Measurements from ENCODE around the gene DRD4. TPM values are rescaled to one million over a fixed set of nuclear protein-coding genes. Genes with fewer than 3 reads are reported as not detected.
"Not testable (repeated sequence)": the region's sequence is repeated elsewhere in the genome, so short reads cannot be mapped to it uniquely, and the experiment has no call there.

The DRD4 gene
- polyA plus RNA-seq, 3 donors, result 0.13 TPM; not detected in 2

DNA sequence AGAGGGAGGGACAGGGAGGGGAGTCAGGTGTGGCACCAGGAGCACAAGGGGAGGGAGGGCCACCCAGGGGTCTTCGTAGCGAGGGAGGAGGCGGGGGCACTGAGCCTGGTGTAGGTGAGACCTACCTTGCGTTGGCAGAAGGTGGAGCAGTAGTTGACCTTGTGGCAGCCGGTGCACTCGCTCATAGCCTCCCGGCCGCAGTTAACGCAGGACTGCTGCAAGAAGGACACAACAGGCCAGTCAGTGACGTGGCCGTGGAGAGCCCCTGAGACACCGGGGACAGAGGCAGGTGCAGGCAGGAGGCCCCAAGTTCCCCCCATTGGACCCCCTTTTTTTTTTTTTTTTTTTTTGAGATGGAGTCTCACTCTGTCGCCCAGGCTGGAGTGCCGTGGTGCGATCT, 16.8 kb downstream of the DRD4 start:
- Mint-ChIP-seq H3K9me3 (peaks cover 0 to 12% (median 4%) of the 10 kb centered on the region in 7 donors), H3K36me3 (peaks cover 35 to 79% of the 10 kb centered on the region in 2 donors), H3K4me1 (no peaks in the 10 kb centered on the region), H3K4me3 (no peak overlapping the region), H3K27ac (peak overlapping the region in 2 of 7 donors; percentile 57 to 70), H3K27me3 (ENCODE audit: low read depth in 3 of 3) (peaks cover 0 to 4% (median 0%) of the 10 kb centered on the region in 3 donors)
- no peak overlapping the region for H3K4me3 ChIP-seq (replicated peaks in 1 of 3; ENCODE audit: low read depth in 2 of 3, low read length in 3 of 3)
- intact Hi-C loops (cut with micrococcal nuclease), result no loop called here
- no peaks in the 10 kb centered on the region for H4K20me1 ChIP-seq (ENCODE audit: insufficient read depth, low read length)
- no peak overlapping the region for H3K4me2 ChIP-seq (replicated peaks; ENCODE audit: extremely low read depth, low read length, poor library complexity, severe bottlenecking)
- H3K9me3 ChIP-seq (replicated peaks in 1 of 2; ENCODE audit: control insufficient read depth in 1 of 2, insufficient read depth in 1 of 2, low read length in 2 of 2), result peaks cover 0 to 6% of the 10 kb centered on the region in 2 donors
- no peak overlapping the region for H3K9ac ChIP-seq (ENCODE audit: insufficient read depth, low read length, poor library complexity, severe bottlenecking)
- peak overlapping the region; percentile 27 for H3K27ac ChIP-seq (ENCODE audit: low read depth in 1 of 2, low read length in 2 of 2)
- H3K36me3 ChIP-seq (replicated peaks in 1 of 2; ENCODE audit: control insufficient read depth in 1 of 2, insufficient read depth in 2 of 2, low read length in 2 of 2), result peaks cover 31 to 57% of the 10 kb centered on the region in 2 donors
- WGBS (ENCODE audit: insufficient coverage), result 96% methylated on average over 10 of the region's 15 CpGs
- no peak for DNase-seq
- TF ChIP-seq, protein P1, sequence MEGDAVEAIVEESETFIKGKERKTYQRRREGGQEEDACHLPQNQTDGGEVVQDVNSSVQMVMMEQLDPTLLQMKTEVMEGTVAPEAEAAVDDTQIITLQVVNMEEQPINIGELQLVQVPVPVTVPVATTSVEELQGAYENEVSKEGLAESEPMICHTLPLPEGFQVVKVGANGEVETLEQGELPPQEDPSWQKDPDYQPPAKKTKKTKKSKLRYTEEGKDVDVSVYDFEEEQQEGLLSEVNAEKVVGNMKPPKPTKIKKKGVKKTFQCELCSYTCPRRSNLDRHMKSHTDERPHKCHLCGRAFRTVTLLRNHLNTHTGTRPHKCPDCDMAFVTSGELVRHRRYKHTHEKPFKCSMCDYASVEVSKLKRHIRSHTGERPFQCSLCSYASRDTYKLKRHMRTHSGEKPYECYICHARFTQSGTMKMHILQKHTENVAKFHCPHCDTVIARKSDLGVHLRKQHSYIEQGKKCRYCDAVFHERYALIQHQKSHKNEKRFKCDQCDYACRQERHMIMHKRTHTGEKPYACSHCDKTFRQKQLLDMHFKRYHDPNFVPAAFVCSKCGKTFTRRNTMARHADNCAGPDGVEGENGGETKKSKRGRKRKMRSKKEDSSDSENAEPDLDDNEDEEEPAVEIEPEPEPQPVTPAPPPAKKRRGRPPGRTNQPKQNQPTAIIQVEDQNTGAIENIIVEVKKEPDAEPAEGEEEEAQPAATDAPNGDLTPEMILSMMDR (IDR thresholded peaks at IDR 0.05), result no peak
- no peak overlapping the region for H2AFZ ChIP-seq (ENCODE audit: insufficient read depth, low read depth, low read length, poor library complexity, severe bottlenecking)
- H3K79me2 ChIP-seq (ENCODE audit: insufficient read depth, low read length), result no peaks in the 10 kb centered on the region
- no peaks in the 10 kb centered on the region for H3K4me1 ChIP-seq (ENCODE audit: control insufficient read depth in 1 of 2, insufficient read depth in 2 of 2, low read length in 2 of 2)
- no peaks in the 10 kb centered on the region for H3K27me3 ChIP-seq (ENCODE audit: control insufficient read depth in 2 of 2, insufficient read depth in 2 of 2, low read length in 2 of 2)

DNA sequence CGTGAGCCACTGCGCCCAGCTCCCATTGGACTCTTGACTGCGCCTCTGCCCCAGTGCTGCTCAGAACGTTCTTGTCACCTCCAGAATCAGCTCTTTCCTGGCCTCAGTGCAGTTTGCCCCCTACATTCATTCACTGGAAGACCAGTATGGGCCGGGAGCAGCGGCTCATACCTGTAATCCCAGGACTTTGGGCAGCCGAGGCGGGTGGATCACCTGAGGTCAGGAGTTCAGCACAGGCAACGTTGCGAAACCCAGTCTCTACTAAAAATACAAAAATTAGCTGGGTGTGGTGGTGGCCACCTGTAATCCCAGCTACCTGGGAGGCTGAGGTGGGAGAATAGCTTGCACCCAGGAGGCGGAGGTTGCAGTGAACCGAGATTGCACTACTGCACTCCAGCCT, 17.4 kb downstream of the DRD4 start:
- H3K27me3 ChIP-seq (ENCODE audit: control insufficient read depth in 2 of 2, insufficient read depth in 2 of 2, low read length in 2 of 2); H3K27ac ChIP-seq (ENCODE audit: low read depth in 1 of 2, low read length in 2 of 2); H3K4me1 ChIP-seq (ENCODE audit: control insufficient read depth in 1 of 2, insufficient read depth in 2 of 2, low read length in 2 of 2); H3K27ac Mint-ChIP-seq; H4K20me1 ChIP-seq (ENCODE audit: insufficient read depth, low read length); H3K9me3 ChIP-seq (replicated peaks in 1 of 2; ENCODE audit: control insufficient read depth in 1 of 2, insufficient read depth in 1 of 2, low read length in 2 of 2); H3K4me2 ChIP-seq (replicated peaks; ENCODE audit: extremely low read depth, low read length, poor library complexity, severe bottlenecking); H3K27me3 Mint-ChIP-seq (ENCODE audit: low read depth in 3 of 3); H3K4me3 Mint-ChIP-seq; H3K79me2 ChIP-seq (ENCODE audit: insufficient read depth, low read length); intact Hi-C loops (cut with micrococcal nuclease); H3K9ac ChIP-seq (ENCODE audit: insufficient read depth, low read length, poor library complexity, severe bottlenecking); DNase-seq; H2AFZ ChIP-seq (ENCODE audit: insufficient read depth, low read depth, low read length, poor library complexity, severe bottlenecking); H3K4me3 ChIP-seq (replicated peaks in 1 of 3; ENCODE audit: low read depth in 2 of 3, low read length in 3 of 3); H3K4me1 Mint-ChIP-seq: not testable (repeated sequence)
- peaks cover 36 to 79% of the 10 kb centered on the region in 2 donors for H3K36me3 Mint-ChIP-seq
- H3K36me3 ChIP-seq (replicated peaks in 1 of 2; ENCODE audit: control insufficient read depth in 1 of 2, insufficient read depth in 2 of 2, low read length in 2 of 2), result peaks cover 36 to 57% of the 10 kb centered on the region in 2 donors
- WGBS (ENCODE audit: insufficient coverage), result 92% methylated on average over 4 of the region's 12 CpGs
- peaks cover 0 to 12% (median 4%) of the 10 kb centered on the region in 7 donors for H3K9me3 Mint-ChIP-seq
